ENCODE data around the gene IL12RB1.

The IL12RB1 gene

DNA sequence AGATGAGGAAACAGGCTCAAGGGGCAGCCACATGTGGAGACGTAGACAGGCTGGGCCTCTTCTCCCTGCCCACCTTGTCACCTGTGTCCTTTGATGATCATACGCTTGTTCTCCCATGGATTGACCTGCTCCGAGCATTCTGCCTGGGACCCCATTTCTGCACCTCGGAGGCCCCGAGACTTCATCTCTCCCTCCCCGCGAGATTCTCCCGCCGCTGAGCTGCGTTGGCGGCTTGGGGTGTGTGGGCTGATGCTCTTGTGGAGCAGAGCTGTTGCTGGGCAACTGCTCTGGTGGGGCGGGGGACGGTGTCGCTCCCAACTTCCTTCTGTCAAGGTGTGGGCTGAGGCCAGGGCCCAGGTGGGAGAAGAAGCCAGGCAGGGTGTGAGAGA is 33.0 kb upstream of the IL12RB1 start:
- Histone ChIP-seq H3K27ac (ENCODE audit: low read depth, low read length) (peak overlapping the region; percentile 43), H3K4me2 (ENCODE audit: low read depth, low read length, poor library complexity, severe bottlenecking) (peak overlapping the region; percentile 82), H3F3A (ENCODE audit: insufficient read depth) (0 out of 2 replicates have a peak, but pooled peaks cover 2% of the 10 kb centered on the region)

GRCh38 chr19:18119013-18119716 is 32.4 kb upstream of the IL12RB1 start:
- TF ChIP-seq EZH2phosphoT487 (conservative IDR thresholded peaks at IDR 0.05; ENCODE audit: low read length): no peak
- TF ChIP-seq, protein P1, sequence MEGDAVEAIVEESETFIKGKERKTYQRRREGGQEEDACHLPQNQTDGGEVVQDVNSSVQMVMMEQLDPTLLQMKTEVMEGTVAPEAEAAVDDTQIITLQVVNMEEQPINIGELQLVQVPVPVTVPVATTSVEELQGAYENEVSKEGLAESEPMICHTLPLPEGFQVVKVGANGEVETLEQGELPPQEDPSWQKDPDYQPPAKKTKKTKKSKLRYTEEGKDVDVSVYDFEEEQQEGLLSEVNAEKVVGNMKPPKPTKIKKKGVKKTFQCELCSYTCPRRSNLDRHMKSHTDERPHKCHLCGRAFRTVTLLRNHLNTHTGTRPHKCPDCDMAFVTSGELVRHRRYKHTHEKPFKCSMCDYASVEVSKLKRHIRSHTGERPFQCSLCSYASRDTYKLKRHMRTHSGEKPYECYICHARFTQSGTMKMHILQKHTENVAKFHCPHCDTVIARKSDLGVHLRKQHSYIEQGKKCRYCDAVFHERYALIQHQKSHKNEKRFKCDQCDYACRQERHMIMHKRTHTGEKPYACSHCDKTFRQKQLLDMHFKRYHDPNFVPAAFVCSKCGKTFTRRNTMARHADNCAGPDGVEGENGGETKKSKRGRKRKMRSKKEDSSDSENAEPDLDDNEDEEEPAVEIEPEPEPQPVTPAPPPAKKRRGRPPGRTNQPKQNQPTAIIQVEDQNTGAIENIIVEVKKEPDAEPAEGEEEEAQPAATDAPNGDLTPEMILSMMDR (IDR thresholded peaks at IDR 0.05; ENCODE audit: insufficient read depth, low read length, poor library complexity, severe bottlenecking): no peak
- Histone ChIP-seq H3K27me3 (ENCODE audit: low read length) (no peaks in the 10 kb centered on the region), H3K4me3 (ENCODE audit: insufficient read depth, low read length, poor library complexity, severe bottlenecking) (peak overlapping the region; percentile 70), H3K36me3 (ENCODE audit: low read length) (no peaks in the 10 kb centered on the region), H3K27ac (ENCODE audit: low read depth, low read length) (peak overlapping the region; percentile 43), H3K9me2 (replicated peaks; ENCODE audit: insufficient read depth, low read length) (no peaks in the 10 kb centered on the region), H3K9ac (ENCODE audit: low read length) (peak overlapping the region; percentile 81), H3K4me2 (ENCODE audit: low read depth, low read length, poor library complexity, severe bottlenecking) (peak overlapping the region; percentile 82), H2AFZ (ENCODE audit: low read depth, low read length, severe bottlenecking) (no peak overlapping the region), H3K79me2 (ENCODE audit: insufficient read depth, low read length) (peaks cover 39% of the 10 kb centered on the region), H3F3A (ENCODE audit: insufficient read depth) (0 out of 2 replicates have a peak, but pooled peaks cover 2% of the 10 kb centered on the region), H3K9me3 (ENCODE audit: insufficient read depth, low read length) (no peaks in the 10 kb centered on the region), H4K20me1 (ENCODE audit: low read depth, low read length) (no peaks in the 10 kb centered on the region)

More for the DNA sequence above, 33.0 kb upstream of the IL12RB1 start:
- no peak for TF ChIP-seq EZH2phosphoT487 (conservative IDR thresholded peaks at IDR 0.05; ENCODE audit: low read length)
- TF ChIP-seq, protein P1 (IDR thresholded peaks at IDR 0.05; ENCODE audit: insufficient read depth, low read length, poor library complexity, severe bottlenecking): no peak
- no peaks in the 10 kb centered on the region for H3K36me3 ChIP-seq (ENCODE audit: low read length)
- H3K9me3 ChIP-seq (ENCODE audit: insufficient read depth, low read length): no peaks in the 10 kb centered on the region
- no peak overlapping the region for H2AFZ ChIP-seq (ENCODE audit: low read depth, low read length, severe bottlenecking)
- H3K9me2 ChIP-seq (replicated peaks; ENCODE audit: insufficient read depth, low read length): no peaks in the 10 kb centered on the region
- peak overlapping the region; percentile 81; the same call in 1 of the 2 replicates for H3K9ac ChIP-seq (ENCODE audit: low read length)
- no peaks in the 10 kb centered on the region for H3K27me3 ChIP-seq (ENCODE audit: low read length)
- no peaks in the 10 kb centered on the region for H4K20me1 ChIP-seq (ENCODE audit: low read depth, low read length)
- H3K4me3 ChIP-seq (ENCODE audit: insufficient read depth, low read length, poor library complexity, severe bottlenecking): peak overlapping the region; percentile 18
- peaks cover 39% of the 10 kb centered on the region for H3K79me2 ChIP-seq (ENCODE audit: insufficient read depth, low read length)

DNA sequence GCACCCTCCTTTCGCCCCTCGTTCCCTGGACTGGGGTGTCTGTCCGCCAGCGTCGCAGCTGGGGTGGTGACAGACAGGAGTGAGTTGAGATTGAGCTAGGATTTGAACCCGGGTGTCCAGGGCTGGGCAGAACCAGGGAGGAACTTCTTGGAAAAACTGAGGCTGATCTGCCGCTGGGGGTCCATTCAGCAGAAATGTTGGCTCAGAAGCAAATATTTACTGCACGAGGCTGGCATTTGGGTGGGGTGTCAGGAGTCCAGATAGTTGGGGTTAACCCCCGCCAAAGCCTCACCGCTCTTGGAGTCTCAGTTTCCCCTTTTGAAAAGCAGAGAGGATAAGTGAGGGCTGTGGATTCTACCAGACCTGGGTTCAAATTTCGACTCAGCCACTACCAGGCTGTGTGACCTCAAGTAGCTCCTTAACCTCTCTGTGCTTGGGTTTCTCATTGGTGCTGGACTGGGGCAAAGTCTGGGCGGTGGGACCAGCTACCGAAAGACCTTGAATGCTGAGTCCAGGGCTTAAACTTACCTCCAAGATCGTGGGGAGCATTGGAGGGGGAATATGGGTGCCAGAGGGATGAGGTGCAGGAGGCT is 31.8 kb upstream of the IL12RB1 start:
- peak overlapping the region; percentile 82 for H3K4me2 ChIP-seq (ENCODE audit: low read depth, low read length, poor library complexity, severe bottlenecking)
- no peaks in the 10 kb centered on the region for H3K9me2 ChIP-seq (replicated peaks; ENCODE audit: insufficient read depth, low read length)
- TF ChIP-seq EZH2phosphoT487 (conservative IDR thresholded peaks at IDR 0.05; ENCODE audit: low read length): no peak
- TF ChIP-seq, protein P1 (IDR thresholded peaks at IDR 0.05; ENCODE audit: insufficient read depth, low read length, poor library complexity, severe bottlenecking): no peak
- H3K79me2 ChIP-seq (ENCODE audit: insufficient read depth, low read length): peaks cover 39% of the 10 kb centered on the region
- H3K9ac ChIP-seq (ENCODE audit: low read length): peak overlapping the region; percentile 81
- H3K27ac ChIP-seq (ENCODE audit: low read depth, low read length): peak overlapping the region; percentile 43
- 0 out of 2 replicates have a peak, but pooled peaks cover 2% of the 10 kb centered on the region for H3F3A ChIP-seq (ENCODE audit: insufficient read depth)
- H3K27me3 ChIP-seq (ENCODE audit: low read length): no peaks in the 10 kb centered on the region
- no peak overlapping the region for H2AFZ ChIP-seq (ENCODE audit: low read depth, low read length, severe bottlenecking)
- H3K9me3 ChIP-seq (ENCODE audit: insufficient read depth, low read length): no peaks in the 10 kb centered on the region
- peak overlapping the region; percentile 70 for H3K4me3 ChIP-seq (ENCODE audit: insufficient read depth, low read length, poor library complexity, severe bottlenecking)
- H4K20me1 ChIP-seq (ENCODE audit: low read depth, low read length): no peaks in the 10 kb centered on the region
- H3K36me3 ChIP-seq (ENCODE audit: low read length): no peaks in the 10 kb centered on the region
